Mononuclear cell (primary cell): ENCODE results near the gene F2RL1. TPM values are rescaled to one million over a fixed set of nuclear protein-coding genes. Genes with fewer than 3 reads are reported as not detected.
"Not testable (repeated sequence)": the region's sequence is repeated elsewhere in the genome, so short reads cannot be mapped to it uniquely, and the experiment has no call there.

ENCODE experiments used
- H3K27me3 ChIP-seq: 2 replicates; pipeline ENCODE4 v1.6.0; 2011; ENCODE audit warnings: low read length, control low read depth; ENCODE audit not compliant: insufficient read depth
- H3K4me1 ChIP-seq: 2 replicates; pipeline ENCODE4 v1.5.1; 2011; ENCODE audit warnings: mild to moderate bottlenecking, low read length, control low read depth; ENCODE audit not compliant: insufficient read depth
- H3K4me3 ChIP-seq: 2 replicates; pipeline ENCODE4 v1.5.1; 2011; ENCODE audit warnings: mild to moderate bottlenecking, low read length, moderate library complexity
- H3K9me3 ChIP-seq: 2 replicates; pipeline ENCODE4 v1.5.1; 2011; ENCODE audit warnings: low read depth, mild to moderate bottlenecking, control low read depth, low read length
- total RNA-seq: library from RNA; depleted of rRNA; stranded (reverse); fragments of >200 nt; gene quantifications from one replicate; pipeline ENCODE4 v1.2.3, GENCODE V29; 2012

F2RL1 gene, protein sequence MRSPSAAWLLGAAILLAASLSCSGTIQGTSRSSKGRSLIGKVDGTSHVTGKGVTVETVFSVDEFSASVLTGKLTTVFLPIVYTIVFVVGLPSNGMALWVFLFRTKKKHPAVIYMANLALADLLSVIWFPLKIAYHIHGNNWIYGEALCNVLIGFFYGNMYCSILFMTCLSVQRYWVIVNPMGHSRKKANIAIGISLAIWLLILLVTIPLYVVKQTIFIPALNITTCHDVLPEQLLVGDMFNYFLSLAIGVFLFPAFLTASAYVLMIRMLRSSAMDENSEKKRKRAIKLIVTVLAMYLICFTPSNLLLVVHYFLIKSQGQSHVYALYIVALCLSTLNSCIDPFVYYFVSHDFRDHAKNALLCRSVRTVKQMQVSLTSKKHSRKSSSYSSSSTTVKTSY
- 4.2 TPM for total RNA-seq

DNA sequence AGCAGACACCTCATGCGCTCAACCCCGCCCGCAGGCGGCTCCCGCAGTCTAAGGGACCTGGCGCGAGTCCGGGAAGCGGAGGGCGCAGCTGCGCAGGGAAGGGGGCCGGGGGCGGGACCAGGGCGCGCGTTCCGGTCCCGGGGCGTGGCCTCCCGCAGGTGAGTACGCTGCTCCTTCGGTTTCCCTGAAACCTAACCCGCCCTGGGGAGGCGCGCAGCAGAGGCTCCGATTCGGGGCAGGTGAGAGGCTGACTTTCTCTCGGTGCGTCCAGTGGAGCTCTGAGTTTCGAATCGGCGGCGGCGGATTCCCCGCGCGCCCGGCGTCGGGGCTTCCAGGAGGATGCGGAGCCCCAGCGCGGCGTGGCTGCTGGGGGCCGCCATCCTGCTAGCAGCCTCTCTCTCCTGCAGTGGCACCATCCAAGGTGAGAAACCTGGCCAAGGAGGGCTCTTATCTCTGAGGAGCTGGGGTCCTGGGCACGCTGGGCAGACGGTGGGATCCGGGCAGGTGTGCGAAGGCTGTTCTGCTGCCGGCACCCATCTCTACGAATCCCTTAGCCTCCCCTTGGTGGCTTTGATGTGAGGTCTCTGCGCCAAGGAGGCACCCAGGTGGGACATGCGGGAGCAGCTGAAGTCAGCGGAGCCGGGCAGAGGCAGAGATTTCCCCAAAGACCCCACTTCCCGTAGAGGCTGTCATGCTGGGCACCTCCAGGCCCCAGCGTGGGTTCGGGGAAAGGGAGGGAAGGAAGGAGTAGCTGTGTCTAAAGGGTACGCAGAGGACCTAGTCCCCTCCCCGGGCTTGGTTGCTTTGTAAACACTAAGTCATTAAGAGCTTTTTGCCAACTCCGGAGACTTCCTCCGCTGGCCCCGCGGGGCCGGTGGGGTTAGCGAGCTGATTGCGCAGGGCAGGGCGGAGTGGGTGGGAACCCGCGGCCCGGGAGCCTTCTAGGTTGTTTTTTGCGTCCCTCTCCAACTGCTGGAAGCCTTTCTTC lies at the start of gene F2RL1:
Gene F2RL1 (plus strand): TSS at position 187 of the 988 bp plus-strand sequence. CDS start 153 bp downstream, at position 340.
- Histone ChIP-seq H3K4me1 (peaks cover 26% of the 10 kb centered on the region), H3K4me3 (peak within 1 kb of the TSS; percentile 65), H3K9me3 (no peaks in the 10 kb centered on the region), H3K27me3 (peaks cover 40% of the 10 kb centered on the region)

DNA sequence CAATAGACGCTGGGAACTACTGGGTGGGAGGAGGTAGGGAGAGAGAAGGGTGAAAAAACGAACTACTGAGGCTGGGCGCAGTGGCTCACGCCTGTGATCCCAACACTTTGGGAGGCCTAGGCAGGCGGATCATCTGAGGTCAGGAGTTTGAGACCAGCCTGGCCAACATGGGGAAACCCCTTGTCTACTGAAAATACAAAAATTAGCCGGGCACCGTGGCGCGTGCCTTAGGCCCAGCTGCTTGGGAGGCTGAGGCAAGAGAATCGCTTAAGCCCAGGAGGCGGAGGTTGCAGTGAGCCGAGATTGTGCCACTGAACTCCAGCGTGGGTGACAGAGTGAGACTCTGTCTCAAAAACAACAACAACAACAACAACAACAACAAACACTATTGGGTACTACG lies 47.8 kb upstream of the F2RL1 start:
- H3K4me3 ChIP-seq, H3K27me3 ChIP-seq, H3K9me3 ChIP-seq, H3K4me1 ChIP-seq: not testable (repeated sequence)

DNA sequence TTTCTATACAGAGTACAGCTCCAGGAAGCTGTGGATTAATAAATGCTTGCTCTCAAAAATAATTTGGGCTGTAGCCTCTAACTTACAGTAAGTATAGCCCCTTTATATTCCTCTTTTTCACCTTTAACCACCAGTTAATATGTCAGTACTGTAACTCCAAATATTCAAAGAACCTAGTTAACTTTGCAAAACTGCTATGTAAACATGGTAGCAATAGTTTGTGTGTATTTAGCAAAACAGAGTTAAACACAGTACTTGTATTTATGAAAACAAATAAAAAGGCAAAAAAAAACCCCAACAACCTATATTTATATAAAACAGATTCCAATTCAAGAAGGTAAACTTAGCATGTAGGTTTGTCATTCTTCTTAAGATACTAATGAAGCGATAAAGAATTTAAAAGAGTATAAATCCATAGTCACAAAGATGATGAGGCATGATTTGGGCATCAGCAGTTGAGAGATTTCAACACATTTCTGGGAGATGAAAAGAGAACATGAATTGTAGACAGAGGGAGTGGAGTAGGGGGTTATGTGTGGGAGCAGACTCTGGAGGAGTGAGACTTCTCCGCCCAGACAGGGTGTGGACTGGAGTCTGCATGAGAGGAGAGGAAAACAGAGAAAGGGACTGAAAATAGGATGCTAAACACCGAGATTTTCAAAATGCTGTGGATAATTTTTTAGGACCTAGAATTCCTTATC lies 47.0 kb upstream of the F2RL1 start:
- no peaks in the 10 kb centered on the region for H3K27me3 ChIP-seq
- H3K4me1 ChIP-seq: peaks cover 3% of the 10 kb centered on the region
- no peaks in the 10 kb centered on the region for H3K9me3 ChIP-seq
- no peak overlapping the region for H3K4me3 ChIP-seq

DNA sequence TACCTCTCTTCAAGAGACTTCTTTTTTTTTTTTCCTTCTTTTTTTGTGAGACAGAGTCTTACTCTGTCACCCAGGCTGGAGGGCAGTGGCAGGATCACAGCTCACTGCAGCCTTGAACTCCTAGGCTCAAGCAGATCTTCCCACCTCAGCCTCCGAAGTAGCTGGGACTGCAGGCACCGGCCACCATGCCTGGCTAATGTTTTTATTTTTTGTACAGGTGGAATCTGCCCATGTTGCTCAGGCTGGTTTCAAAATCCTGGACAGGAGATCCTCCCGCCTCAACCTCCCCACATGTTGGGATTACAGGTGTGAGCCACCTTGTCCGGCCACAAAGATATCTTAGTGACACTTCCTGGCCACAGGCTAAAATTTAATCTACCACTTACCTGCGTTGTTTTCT lies 42.9 kb upstream of the F2RL1 start:
- no peak overlapping the region for H3K4me3 ChIP-seq
- no peaks in the 10 kb centered on the region for H3K9me3 ChIP-seq
- H3K4me1 ChIP-seq: peaks cover 16% of the 10 kb centered on the region
- H3K27me3 ChIP-seq: no peaks in the 10 kb centered on the region

DNA sequence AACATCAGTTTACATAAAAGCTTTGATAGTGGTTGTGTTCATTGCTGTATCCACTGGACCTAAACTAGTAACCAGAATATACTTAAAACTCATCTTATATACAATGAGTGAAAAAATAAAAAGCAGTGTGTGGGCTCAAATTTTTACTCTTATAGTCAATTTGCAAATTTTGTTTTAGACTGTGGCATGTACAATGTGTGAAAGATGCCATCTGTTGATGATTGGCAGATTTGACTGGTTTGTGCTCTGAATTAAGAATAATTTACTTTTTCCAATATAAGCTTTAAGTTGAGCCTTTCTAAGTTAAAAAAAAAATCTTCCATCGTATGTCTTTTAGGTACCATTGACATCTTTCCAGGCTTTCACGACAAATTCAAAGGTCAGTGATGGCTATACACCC lies 42.4 kb upstream of the F2RL1 start:
- Histone ChIP-seq H3K27me3 (no peaks in the 10 kb centered on the region), H3K9me3 (no peaks in the 10 kb centered on the region), H3K4me1 (peaks cover 16% of the 10 kb centered on the region), H3K4me3 (no peak overlapping the region)

DNA sequence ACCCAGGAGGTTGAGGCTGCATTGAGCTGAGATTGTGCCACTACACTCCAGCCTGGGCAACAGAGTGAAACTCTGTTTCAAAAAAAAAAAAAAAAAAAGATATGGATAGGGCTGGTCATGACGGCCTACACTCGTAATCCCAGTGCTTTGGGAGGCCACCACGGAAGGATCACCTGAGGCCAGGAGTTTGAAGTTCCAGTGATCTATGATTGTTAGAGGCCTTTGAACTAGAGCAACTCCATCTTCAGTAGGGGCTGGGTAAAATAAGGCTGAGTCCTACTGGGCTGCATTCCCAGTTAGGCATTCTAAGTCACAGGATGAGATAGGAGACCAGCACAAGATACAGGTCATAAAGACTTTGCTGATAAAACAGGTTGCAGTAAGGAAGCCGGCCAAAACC lies 38.2 kb upstream of the F2RL1 start:
- H3K9me3 ChIP-seq, H3K4me3 ChIP-seq, H3K27me3 ChIP-seq: not testable (repeated sequence)
- peaks cover 13% of the 10 kb centered on the region for H3K4me1 ChIP-seq

DNA sequence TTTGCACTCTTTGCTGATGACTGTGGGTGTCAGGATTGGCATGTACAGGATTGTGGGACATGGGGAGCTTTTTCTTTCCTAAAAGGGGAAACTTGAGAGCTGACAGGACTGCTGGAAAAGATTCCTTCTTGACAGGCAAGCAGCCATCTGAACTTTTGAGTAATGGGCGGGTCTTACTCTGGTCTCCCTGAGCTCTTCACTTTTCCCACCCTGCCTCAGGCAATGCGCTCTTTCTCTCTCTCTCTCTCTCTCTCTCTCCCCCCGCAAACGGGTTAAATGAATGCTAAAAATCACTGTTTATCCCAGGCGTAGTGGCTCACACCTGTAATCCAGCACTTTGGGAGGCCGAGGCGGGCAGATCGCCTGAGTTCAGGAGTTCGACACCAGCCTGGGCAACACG lies 37.1 kb upstream of the F2RL1 start:
- Histone ChIP-seq H3K4me1 (peaks cover 13% of the 10 kb centered on the region), H3K9me3 (no peaks in the 10 kb centered on the region), H3K4me3 (no peak overlapping the region), H3K27me3 (no peaks in the 10 kb centered on the region)

DNA sequence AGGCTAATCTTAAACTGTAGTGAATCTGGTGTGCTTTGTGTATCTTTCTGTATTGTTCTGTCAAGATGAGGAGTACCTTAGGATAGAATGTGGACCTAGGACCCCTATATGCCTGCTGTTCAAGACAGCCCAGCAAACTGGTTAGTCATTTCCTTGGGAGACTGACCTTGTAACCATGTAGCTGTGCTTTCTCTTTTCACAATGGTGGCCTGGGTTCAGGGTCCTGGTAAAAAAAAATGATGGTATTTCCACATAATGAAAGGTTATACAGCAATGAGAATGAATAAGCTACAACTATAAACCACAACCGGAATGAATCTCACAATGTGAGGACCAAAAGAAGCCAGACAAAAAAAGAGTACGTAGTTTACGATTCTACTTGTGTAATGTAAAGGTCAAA lies 36.4 kb upstream of the F2RL1 start:
- peaks cover 13% of the 10 kb centered on the region for H3K4me1 ChIP-seq
- H3K9me3 ChIP-seq: no peaks in the 10 kb centered on the region
- no peak overlapping the region for H3K4me3 ChIP-seq
- no peaks in the 10 kb centered on the region for H3K27me3 ChIP-seq

DNA sequence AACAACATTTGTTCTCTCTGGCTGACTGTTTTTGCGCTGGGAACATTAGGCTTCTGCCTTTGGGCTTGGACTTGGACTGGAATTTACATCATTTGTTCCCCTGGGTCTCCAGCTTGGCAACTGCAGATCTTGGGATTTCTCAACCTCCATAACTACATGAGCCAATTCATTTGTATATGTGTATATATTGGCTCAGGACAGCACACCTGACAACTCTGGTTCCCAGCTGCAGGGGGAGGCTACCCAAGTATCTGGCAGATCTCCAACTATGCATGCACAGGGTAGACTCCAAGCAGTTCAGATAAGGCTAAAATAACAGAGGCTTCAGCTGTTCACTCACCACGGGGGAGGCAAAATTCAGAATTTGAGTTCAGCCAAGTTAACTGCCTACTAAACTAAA lies 31.6 kb upstream of the F2RL1 start:
- Histone ChIP-seq H3K4me3 (no peak overlapping the region), H3K4me1 (peaks cover 16% of the 10 kb centered on the region), H3K9me3 (no peaks in the 10 kb centered on the region), H3K27me3 (no peaks in the 10 kb centered on the region)

DNA sequence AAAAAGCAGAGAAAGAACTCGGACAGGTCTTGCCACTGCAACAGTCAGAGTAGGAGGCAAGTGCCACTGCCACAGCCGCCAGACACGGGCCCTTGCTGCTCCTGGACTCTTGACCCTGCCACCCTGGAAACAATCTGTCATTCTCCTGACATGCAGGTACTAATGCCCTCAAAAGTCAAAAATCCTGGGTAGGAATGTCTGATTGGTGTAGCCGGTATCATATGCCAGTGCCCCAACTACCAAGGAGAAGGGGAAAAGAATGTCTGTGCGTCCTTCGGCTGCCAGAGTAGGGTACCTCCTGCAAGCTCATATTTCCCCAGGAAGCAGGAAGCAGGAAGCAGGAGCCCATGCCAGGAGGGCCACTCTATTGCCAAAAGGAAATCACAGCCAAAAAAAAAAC lies 30.5 kb upstream of the F2RL1 start:
- Histone ChIP-seq H3K9me3 (no peaks in the 10 kb centered on the region), H3K4me3 (no peak overlapping the region), H3K27me3 (no peaks in the 10 kb centered on the region), H3K4me1 (peaks cover 16% of the 10 kb centered on the region)

DNA sequence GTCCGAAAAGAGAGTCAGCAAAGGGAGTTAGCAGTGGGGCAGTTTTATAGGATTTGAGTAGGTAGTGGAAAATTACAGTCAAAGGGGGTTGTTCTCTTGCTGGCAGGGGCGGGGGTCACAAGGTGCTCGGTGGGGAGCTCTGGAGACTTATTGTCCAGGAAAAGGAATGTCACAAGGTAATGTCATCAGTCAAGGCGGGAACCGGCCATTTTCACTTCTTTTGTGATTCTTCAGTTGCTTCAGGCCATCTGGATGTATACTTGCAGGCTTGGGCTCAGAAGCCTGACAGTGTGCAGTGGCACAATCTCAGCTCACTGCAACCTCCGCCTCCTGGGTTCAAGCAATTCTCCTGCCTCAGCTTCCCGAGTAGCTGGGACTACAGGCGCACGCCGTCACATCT lies 29.6 kb upstream of the F2RL1 start:
- not testable (repeated sequence) for H3K27me3 ChIP-seq, H3K4me3 ChIP-seq, H3K9me3 ChIP-seq
- H3K4me1 ChIP-seq: peaks cover 19% of the 10 kb centered on the region

DNA sequence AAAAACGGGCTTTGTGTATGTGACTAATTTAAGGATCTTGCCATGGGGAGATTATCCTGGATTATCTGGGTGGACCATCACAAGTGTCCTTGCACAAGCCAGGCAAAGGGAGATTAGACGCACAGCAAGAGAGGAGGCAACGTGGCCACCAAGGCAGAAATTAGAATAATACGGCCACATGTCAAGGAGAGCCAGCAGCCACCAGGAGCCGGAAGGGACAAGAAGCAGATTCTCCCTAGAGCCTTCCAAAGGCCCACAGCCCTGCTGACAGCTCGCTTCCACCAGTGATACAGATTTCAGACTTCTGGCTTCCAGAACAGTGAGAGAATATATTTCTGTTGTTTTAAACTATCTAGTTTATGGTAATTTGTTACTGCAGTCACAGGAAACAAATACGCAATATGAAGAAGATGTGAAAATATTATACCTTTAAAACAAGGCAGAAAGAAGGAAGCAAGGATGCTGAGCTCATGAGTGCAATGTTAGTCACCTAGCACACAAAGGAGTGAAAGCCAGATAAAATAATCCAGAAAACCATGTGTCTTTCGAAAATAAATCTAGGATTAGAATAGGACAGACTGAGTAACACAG lies 28.7 kb upstream of the F2RL1 start:
- no peaks in the 10 kb centered on the region for H3K9me3 ChIP-seq
- no peak overlapping the region for H3K4me3 ChIP-seq
- H3K27me3 ChIP-seq: no peaks in the 10 kb centered on the region
- H3K4me1 ChIP-seq: peaks cover 27% of the 10 kb centered on the region

DNA sequence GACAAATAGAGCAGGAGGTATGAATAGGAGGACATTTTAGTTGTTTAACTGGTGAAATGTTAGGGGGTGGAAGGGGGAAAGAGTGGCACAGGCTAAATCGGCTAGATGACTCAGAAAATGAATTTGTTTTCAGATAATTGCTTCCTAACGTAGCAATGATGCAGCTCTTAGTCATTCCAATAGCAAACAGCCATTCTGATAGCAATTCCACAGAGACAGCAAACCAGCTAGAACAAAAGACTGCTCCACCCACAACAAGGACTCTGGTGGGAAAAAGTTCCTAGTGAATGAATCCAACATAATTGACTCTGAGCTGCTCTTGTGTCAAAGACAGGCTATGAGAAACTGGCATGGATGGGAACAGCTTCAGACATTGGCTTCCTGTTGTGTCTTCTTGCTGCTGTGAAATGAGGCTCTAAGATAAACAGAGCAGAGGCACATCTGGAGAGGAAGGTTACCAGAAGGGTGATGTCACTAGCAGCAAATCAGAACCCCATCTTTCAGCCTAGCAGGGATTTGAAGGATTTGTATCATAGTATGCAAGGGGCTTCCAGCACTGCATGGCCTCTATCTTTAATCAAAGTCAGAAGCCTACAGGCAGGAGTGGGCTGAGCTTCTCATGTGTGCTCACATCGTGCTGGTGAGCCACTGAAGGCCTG lies 28.1 kb upstream of the F2RL1 start:
- Histone ChIP-seq H3K4me3 (no peak overlapping the region), H3K9me3 (no peaks in the 10 kb centered on the region), H3K4me1 (peaks cover 32% of the 10 kb centered on the region), H3K27me3 (no peaks in the 10 kb centered on the region)

DNA sequence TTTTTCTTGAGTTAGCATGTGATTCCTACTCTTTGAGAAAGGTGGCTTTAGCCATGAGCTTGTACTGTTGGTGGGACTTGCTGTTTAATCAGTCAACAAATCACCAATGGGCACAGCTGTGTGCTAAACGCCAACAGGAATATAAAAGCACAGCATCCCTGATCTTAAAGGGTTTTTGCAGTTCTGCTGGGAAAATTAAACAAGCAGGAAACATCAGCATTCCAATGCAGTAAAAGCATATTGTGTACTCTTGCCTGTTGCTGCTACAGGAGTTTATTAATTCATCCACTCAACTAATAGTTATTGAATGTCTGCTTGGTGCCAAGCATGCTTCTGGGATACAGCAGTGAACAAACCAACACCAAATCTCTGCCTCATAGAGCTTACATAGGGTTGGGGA lies 27.4 kb upstream of the F2RL1 start:
- Histone ChIP-seq H3K4me3 (no peak overlapping the region), H3K27me3 (no peaks in the 10 kb centered on the region), H3K4me1 (peaks cover 32% of the 10 kb centered on the region), H3K9me3 (no peaks in the 10 kb centered on the region)
